Hepatocyte (in vitro differentiated cells): ENCODE data around the gene AOPEP.

ENCODE experiments used
- CTCF ChIP-seq: fragments of 200-600 bp; sonication (generic); IDR thresholded peaks from 2 replicates; pipeline ENCODE4 v1.5.1; 2016; ENCODE audit warnings: antibody characterized with exemption, mild to moderate bottlenecking; ENCODE audit not compliant: poor library complexity
- EZH2 ChIP-seq: fragments of 200-600 bp; sonication (generic); IDR thresholded peaks from 2 replicates; pipeline ENCODE4 v1.6.1; 2016; ENCODE audit warnings: antibody characterized with exemption, mild to moderate bottlenecking, borderline replicate concordance
- EZH2phosphoT487 ChIP-seq: fragments of 200-600 bp; sonication (generic); IDR thresholded peaks from one replicate; pipeline ENCODE4 v1.6.1; 2018; ENCODE audit warnings: antibody characterized with exemption, mild to moderate bottlenecking, low read depth, moderate library complexity; ENCODE audit not compliant: unreplicated experiment, severe bottlenecking

- TF ChIP-seq CTCF (no peak), EZH2 (no peak), EZH2phosphoT487 (no peak)
These were observed 161.2 kb downstream of the AOPEP start for GRCh38 chr9:94887721-94888120.
